Stomach (tissue), 9 donors: Measurements from ENCODE around the gene POC1A. TPM values are rescaled to one million over a fixed set of nuclear protein-coding genes. Genes with fewer than 3 reads are reported as not detected.

Source experiments
- DNase-seq, 2 donors: peaks; one replicate each; pipeline versions ENCODE4 v3.0.0 to v3.0.0-alpha.2; 2013 to 2019
- H3K27ac ChIP-seq, 5 donors: fragments of 200-600 bp in 4 of 5; sonication (generic) in 4 of 5; one replicate each; pipeline ENCODE4 v1.5.1; 2013 to 2019; ENCODE audit warnings: mild to moderate bottlenecking in 1 of 5, moderate library complexity in 1 of 5
- H3K27me3 ChIP-seq, 3 donors: fragments of 200-600 bp; sonication (generic); one replicate each; pipeline ENCODE4 v1.5.1; 2017 to 2019; ENCODE audit warnings: mixed run types in 1 of 3
- H3K36me3 ChIP-seq, 4 donors: fragments of 200-600 bp; sonication (generic); 1 replicate in 3 of 4; 2 replicates in 1 of 4; pipeline ENCODE4 v1.5.1; 2016 to 2019
- H3K4me1 ChIP-seq, 4 donors: fragments of 200-600 bp; sonication (generic); one replicate each; pipeline ENCODE4 v1.5.1; 2016 to 2019
- H3K4me3 ChIP-seq, 4 donors: fragments of 200-600 bp; sonication (generic) in 3 of 4; one replicate each; pipeline ENCODE4 v1.5.1; 2016 to 2019; ENCODE audit warnings: mild to moderate bottlenecking in 1 of 4
- H3K9me3 ChIP-seq, 4 donors: fragments of 200-600 bp; sonication (generic); one replicate each; pipeline ENCODE4 v1.5.1; 2016 to 2019
- CTCF ChIP-seq, 7 experiments: fragments of 450-650 bp in 4 of 7; fragments of 200-600 bp in 3 of 7; sonication (generic) in 3 of 7; IDR thresholded peaks; one replicate each; pipeline ENCODE4 v1.5.1; 2016 to 2019; ENCODE audit warnings: antibody characterized with exemption in 7 of 7, control low read depth in 2 of 7, mild to moderate bottlenecking in 1 of 7
- EP300 ChIP-seq: sonication (generic); formaldehyde crosslinking; IDR thresholded peaks from one replicate; pipeline ENCODE4 v1.6.1; 2017; ENCODE audit warnings: antibody characterized with exemption
- POLR2A ChIP-seq, 4 donors: fragments of 450-650 bp; IDR thresholded peaks; one replicate each; pipeline ENCODE4 v1.6.1; 2016; ENCODE audit warnings: antibody characterized with exemption in 4 of 4, control low read depth in 2 of 4, mild to moderate bottlenecking in 1 of 4, moderate library complexity in 1 of 4
- POLR2AphosphoS5 ChIP-seq, 3 donors: sonication (generic); formaldehyde crosslinking; IDR thresholded peaks; one replicate each; pipeline ENCODE4 v1.6.1; 2016; ENCODE audit warnings: antibody characterized with exemption in 3 of 3
- WGBS, 5 donors: extraction: QIAGEN DNeasy Blood & Tissue Kit in 3 of 5; methylation state at CpG; one replicate each; pipeline versions ENCODE4 v1.1.5 to v1.1.7; 2013 to 2018; 5-methylcytosine and 5-hydroxymethylcytosine counted together
- intact Hi-C: fragments of 100-400 bp; cut with DNase I; formaldehyde crosslinking; loops from one replicate; pipeline ENCODE4 v1.15.1; 2023; ENCODE audit warnings: low total_unique reads
- polyA plus RNA-seq, 3 donors: library from polyadenylated mRNA; stranded (reverse); fragments of 200-250 nt; gene quantifications; one replicate each; pipeline ENCODE4 v1.2.3, GENCODE V29; 2013
- total RNA-seq, 5 donors: library from RNA; depleted of rRNA; stranded (reverse); fragments of >200 nt; gene quantifications; one replicate each; pipeline versions ENCODE4 v1.1.0 to v1.2.3, GENCODE V29; 2014 to 2016
- donor health status: healthy with polysubstance abuse.
- donor health status: Bipolar disorder and iron deficiency.
- donor health status: healthy.

Gene POC1A
- total and polyA plus RNA-seq, 8 donors: 1.8 to 23.2 (median 3.5) TPM; not detected in 1

- WGBS, 5 donors: 72 to 80% (median 77%) methylated on average over 8 to 9 of the region's 9 CpGs
- Histone ChIP-seq H3K27ac (no peak overlapping the region), H3K36me3 (no peaks in the 10 kb centered on the region), H3K4me3 (no peak overlapping the region), H3K9me3 (no peaks in the 10 kb centered on the region), H3K4me1 (peaks cover 0 to 2% (median 0%) of the 10 kb centered on the region in 4 donors), H3K27me3 (no peaks in the 10 kb centered on the region)
- DNase-seq: no peak
- intact Hi-C loops: no loop called here
- TF ChIP-seq CTCF (IDR thresholded peaks at IDR 0.05) (no peak), POLR2A (IDR thresholded peaks at IDR 0.05) (no peak), POLR2AphosphoS5 (IDR thresholded peaks at IDR 0.05) (no peak), EP300 (no peak)
Observed at GRCh38 chr3:52029053-52029452, 125.2 kb downstream of the POC1A start.

- no peak for TF ChIP-seq POLR2AphosphoS5 (IDR thresholded peaks at IDR 0.05)
- no peak for TF ChIP-seq EP300
- TF ChIP-seq CTCF (IDR thresholded peaks at IDR 0.05): no peak
- no peak for TF ChIP-seq POLR2A (IDR thresholded peaks at IDR 0.05)
- Histone ChIP-seq H3K4me1 (peaks cover 0 to 7% (median 0%) of the 10 kb centered on the region in 4 donors), H3K27me3 (no peaks in the 10 kb centered on the region), H3K4me3 (no peak overlapping the region), H3K27ac (no peak overlapping the region), H3K36me3 (no peaks in the 10 kb centered on the region), H3K9me3 (no peaks in the 10 kb centered on the region)
- intact Hi-C loops: no loop called here
- DNase-seq: peak in 1 of 2 donors; percentile 56
- WGBS, 5 donors: 82 to 89% (median 84%) methylated on average over 10 to 12 of the region's 12 CpGs; no CpG with 5 or more reads in 1 of the 5 donors
Observed at GRCh38 chr3:52028572-52028971, 125.7 kb downstream of the POC1A start.

GRCh38 chr3:52026041-52026440, 128.2 kb downstream of the POC1A start:
- H3K36me3 ChIP-seq: no peaks in the 10 kb centered on the region
- 62 to 75% (median 69%) methylated on average over 4 of the region's 4 CpGs for WGBS, 5 donors
- TF ChIP-seq EP300: no peak
- no peak for TF ChIP-seq POLR2A (IDR thresholded peaks at IDR 0.05)
- TF ChIP-seq CTCF (IDR thresholded peaks at IDR 0.05): no peak
- no peak for TF ChIP-seq POLR2AphosphoS5 (IDR thresholded peaks at IDR 0.05)
- DNase-seq: no peak
- H3K4me3 ChIP-seq: no peak overlapping the region
- H3K27ac ChIP-seq: no peak overlapping the region
- H3K27me3 ChIP-seq: no peaks in the 10 kb centered on the region
- no peaks in the 10 kb centered on the region for H3K9me3 ChIP-seq
- intact Hi-C loops: no loop called here
- peaks cover 0 to 25% (median 2%) of the 10 kb centered on the region in 4 donors for H3K4me1 ChIP-seq

- WGBS, 5 donors: 67 to 89% (median 76%) methylated on average over 7 of the region's 7 CpGs
- Histone ChIP-seq H3K27me3 (no peaks in the 10 kb centered on the region), H3K4me1 (peaks cover 0 to 25% (median 2%) of the 10 kb centered on the region in 4 donors), H3K9me3 (no peaks in the 10 kb centered on the region), H3K36me3 (no peaks in the 10 kb centered on the region), H3K27ac (no peak overlapping the region), H3K4me3 (no peak overlapping the region)
- no peak for DNase-seq
- intact Hi-C loops: no loop called here
- TF ChIP-seq EP300 (no peak), POLR2A (IDR thresholded peaks at IDR 0.05) (no peak), POLR2AphosphoS5 (IDR thresholded peaks at IDR 0.05) (no peak), CTCF (IDR thresholded peaks at IDR 0.05) (no peak)
Observed at GRCh38 chr3:52025453-52025852, 128.8 kb downstream of the POC1A start.

Other genes starting within 250 kb of the POC1A start
- gene RRP9, start 212.5 kb downstream of the POC1A start, total RNA-seq: 10 to 100 TPM in 4 of 5 donors, 1 to 10 TPM in 1; 3.2 to 13.5 (median 11.7) TPM
- 10 to 100 TPM; 15.0 to 21.0 (median 18.4) TPM for gene RRP9, start 212.5 kb downstream of the POC1A start, polyA plus RNA-seq
- gene PARP3, start 212.1 kb downstream of the POC1A start, total RNA-seq: 10 to 100 TPM; 14.3 to 39.7 (median 25.0) TPM
- gene PARP3, start 212.1 kb downstream of the POC1A start, polyA plus RNA-seq: 10 to 100 TPM; 10.6 to 14.0 (median 10.7) TPM
- not detected for gene GPR62, start 199.0 kb downstream of the POC1A start, total RNA-seq
- gene GPR62, start 199.0 kb downstream of the POC1A start, polyA plus RNA-seq: under 1 TPM in 1 of 3 donors, not detected in 2; 0.25 TPM
- 100 to 1,000 TPM in 1 of 5 donors, 10 to 100 TPM in 4; 12.5 to 122 (median 25.1) TPM for gene PCBP4, start 187.0 kb downstream of the POC1A start, total RNA-seq
- 10 to 100 TPM; 26.5 to 54.9 (median 33.5) TPM for gene PCBP4, start 187.0 kb downstream of the POC1A start, polyA plus RNA-seq
- 10 to 100 TPM in 4 of 5 donors, 1 to 10 TPM in 1; 2.9 to 67.4 (median 28.4) TPM for gene ABHD14B, start 180.4 kb downstream of the POC1A start, total RNA-seq
- 10 to 100 TPM; 48.1 to 82.9 (median 57.3) TPM for gene ABHD14B, start 180.4 kb downstream of the POC1A start, polyA plus RNA-seq
- gene ABHD14A, start 179.4 kb downstream of the POC1A start, total RNA-seq: 10 to 100 TPM in 2 of 5 donors, 1 to 10 TPM in 1, not detected in 2; 7.0 to 17.0 (median 14.5) TPM
- 10 to 100 TPM; 12.2 to 20.8 (median 16.3) TPM for gene ABHD14A, start 179.4 kb downstream of the POC1A start, polyA plus RNA-seq
- 10 to 100 TPM in 3 of 5 donors, 1 to 10 TPM in 1, not detected in 1; 8.0 to 42.6 (median 31.5) TPM for gene ACY1, start 170.9 kb downstream of the POC1A start, total RNA-seq
- gene ACY1, start 170.9 kb downstream of the POC1A start, polyA plus RNA-seq: 10 to 100 TPM; 32.9 to 60.6 (median 41.9) TPM
- 1,000 to 10,000 TPM in 1 of 5 donors, 100 to 1,000 TPM in 4; 144 to 1,657 (median 865) TPM for gene RPL29, start 158.5 kb downstream of the POC1A start, total RNA-seq
- gene RPL29, start 158.5 kb downstream of the POC1A start, polyA plus RNA-seq: 1,000 to 10,000 TPM; 2,501 to 3,071 (median 2,933) TPM
- 10 to 100 TPM in 1 of 5 donors, 1 to 10 TPM in 3, under 1 TPM in 1; 0.58 to 23.7 (median 4.6) TPM for gene DUSP7, start 97.9 kb downstream of the POC1A start, total RNA-seq
- 10 to 100 TPM in 1 of 3 donors, 1 to 10 TPM in 2; 4.9 to 11.2 (median 5.1) TPM for gene DUSP7, start 97.9 kb downstream of the POC1A start, polyA plus RNA-seq
- gene ALAS1, start 43.7 kb upstream of the POC1A start, total RNA-seq: 10 to 100 TPM; 19.6 to 75.3 (median 33.4) TPM
- 10 to 100 TPM; 35.6 to 59.1 (median 42.7) TPM for gene ALAS1, start 43.7 kb upstream of the POC1A start, polyA plus RNA-seq
- not detected for gene TLR9, start 71.2 kb upstream of the POC1A start, total RNA-seq
- gene TLR9, start 71.2 kb upstream of the POC1A start, polyA plus RNA-seq: under 1 TPM in 1 of 3 donors, not detected in 2; 0.18 TPM
- gene TWF2, start 84.7 kb upstream of the POC1A start, total RNA-seq: 100 to 1,000 TPM in 1 of 5 donors, 10 to 100 TPM in 4; 18.7 to 237 (median 39.1) TPM
- gene TWF2, start 84.7 kb upstream of the POC1A start, polyA plus RNA-seq: 10 to 100 TPM; 37.5 to 58.7 (median 40.8) TPM
- 10 to 100 TPM in 3 of 5 donors, 1 to 10 TPM in 2; 7.9 to 44.9 (median 11.0) TPM for gene PPM1M, start 91.3 kb upstream of the POC1A start, total RNA-seq
- gene PPM1M, start 91.3 kb upstream of the POC1A start, polyA plus RNA-seq: 10 to 100 TPM; 16.4 to 25.7 (median 19.8) TPM
- 10 to 100 TPM in 4 of 5 donors, 1 to 10 TPM in 1; 8.2 to 64.8 (median 30.4) TPM for gene WDR82, start 124.2 kb upstream of the POC1A start, total RNA-seq
- 10 to 100 TPM; 20.6 to 28.7 (median 28.0) TPM for gene WDR82, start 124.2 kb upstream of the POC1A start, polyA plus RNA-seq
- gene GLYCTK, start 133.4 kb upstream of the POC1A start, total RNA-seq: 10 to 100 TPM; 16.7 to 55.0 (median 19.2) TPM
- 10 to 100 TPM in 2 of 3 donors, 1 to 10 TPM in 1; 9.1 to 26.9 (median 14.6) TPM for gene GLYCTK, start 133.4 kb upstream of the POC1A start, polyA plus RNA-seq
- gene DNAH1, start 161.9 kb upstream of the POC1A start, total RNA-seq: 10 to 100 TPM in 4 of 5 donors, 1 to 10 TPM in 1; 6.1 to 57.6 (median 22.2) TPM
- 1 to 10 TPM; 1.9 to 3.4 (median 3.0) TPM for gene DNAH1, start 161.9 kb upstream of the POC1A start, polyA plus RNA-seq